Stimulated activated CD4-positive, alpha-beta T cell treated with anti-CD3 and anti-CD28 coated beads, Interleukin-12 subunit alpha, Interleukin-12 subunit beta, amount 100 ng/mL, for 48 hours (primary cell): ENCODE measurements around the gene FAM240A.

Source experiments
- DNase-seq, 3 donors: peaks; one replicate each; pipeline ENCODE4 v3.0.0-alpha.2; 2020; ENCODE audit warnings: low read depth in 2 of 3, low spot score in 1 of 3

FAM240A gene

DNA sequence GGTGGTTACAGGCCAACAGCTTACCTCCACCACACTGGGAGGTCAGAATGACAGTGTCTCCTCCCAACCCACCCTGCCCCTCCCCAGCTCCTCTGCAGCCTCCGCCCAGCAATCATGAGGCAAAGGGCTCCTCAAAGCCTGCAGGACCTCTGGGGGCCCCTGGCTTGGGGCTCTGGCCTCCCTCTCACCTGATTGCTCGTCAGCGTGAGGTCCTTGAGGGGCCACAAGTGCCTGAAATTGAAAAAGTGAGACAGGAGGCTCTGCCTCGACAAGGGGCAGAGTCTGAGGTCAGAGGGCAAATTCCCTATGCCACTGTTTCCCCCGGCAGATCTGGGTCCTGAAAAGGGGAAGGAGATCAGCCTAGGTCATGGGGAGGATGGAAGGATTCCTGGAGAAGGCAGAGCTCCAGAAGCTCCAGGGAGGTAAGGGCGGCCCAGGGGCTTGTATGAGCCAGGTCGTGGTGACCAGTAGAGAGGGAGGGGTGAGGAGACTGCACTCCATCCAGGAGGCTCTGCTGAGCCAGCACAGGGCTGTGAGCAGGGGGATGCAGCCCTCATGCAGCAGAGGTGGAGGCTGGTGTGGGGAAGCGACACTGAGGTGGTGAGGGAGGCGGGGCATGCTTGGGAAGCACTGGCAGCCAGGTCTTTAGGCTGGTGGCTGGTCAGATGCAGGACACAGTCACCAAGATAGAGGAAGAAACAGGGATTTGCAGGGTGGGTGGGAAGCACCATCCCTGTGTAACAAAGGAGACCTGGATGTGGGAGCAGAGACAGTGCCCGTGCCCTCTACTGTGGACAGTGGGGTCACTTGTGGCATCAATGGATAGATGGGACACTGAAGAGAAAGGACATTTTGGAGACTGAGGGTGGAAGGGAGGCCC, 61.1 kb downstream of the FAM240A start:
- DNase-seq: no peak

DNA sequence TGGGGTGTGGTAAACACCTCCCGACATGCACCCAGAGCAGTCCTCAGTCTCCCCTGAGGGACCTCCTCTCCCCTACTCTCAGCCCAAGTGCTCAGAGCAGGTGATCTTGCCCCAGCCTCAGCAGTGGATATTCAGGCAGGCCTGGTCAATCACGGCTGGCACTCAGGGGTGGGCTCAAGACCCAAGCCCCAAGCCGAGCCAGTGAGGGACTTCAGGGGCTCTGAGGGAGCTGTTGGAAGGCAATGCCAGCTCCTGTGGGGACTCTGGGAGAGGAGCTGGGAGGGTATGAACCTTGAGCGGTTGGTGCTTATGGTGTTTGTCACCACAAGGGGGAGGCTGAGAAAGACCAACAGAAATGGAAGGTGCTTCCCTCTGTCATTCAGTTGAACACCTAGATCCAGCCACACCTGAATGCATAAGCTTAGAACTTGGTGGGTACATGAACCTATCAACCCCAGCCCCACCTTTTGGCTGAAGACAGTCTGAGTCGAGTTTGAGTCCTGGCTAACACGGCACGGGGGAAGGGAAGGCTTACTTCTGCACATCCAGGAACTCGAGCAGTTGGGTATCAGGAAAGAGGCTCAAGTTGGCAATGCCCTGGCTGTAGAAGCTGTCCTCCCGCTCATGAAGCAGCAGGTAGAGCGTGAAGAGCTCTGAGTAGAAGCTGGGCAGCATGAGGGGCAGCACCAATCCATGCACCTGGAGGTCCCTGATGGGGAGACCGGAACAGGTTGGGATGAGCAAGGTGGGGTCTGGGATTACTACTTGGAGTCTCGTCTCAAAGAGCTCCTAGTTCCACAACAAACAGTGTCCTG, 61.9 kb downstream of the FAM240A start:
- DNase-seq: no peak

DNA sequence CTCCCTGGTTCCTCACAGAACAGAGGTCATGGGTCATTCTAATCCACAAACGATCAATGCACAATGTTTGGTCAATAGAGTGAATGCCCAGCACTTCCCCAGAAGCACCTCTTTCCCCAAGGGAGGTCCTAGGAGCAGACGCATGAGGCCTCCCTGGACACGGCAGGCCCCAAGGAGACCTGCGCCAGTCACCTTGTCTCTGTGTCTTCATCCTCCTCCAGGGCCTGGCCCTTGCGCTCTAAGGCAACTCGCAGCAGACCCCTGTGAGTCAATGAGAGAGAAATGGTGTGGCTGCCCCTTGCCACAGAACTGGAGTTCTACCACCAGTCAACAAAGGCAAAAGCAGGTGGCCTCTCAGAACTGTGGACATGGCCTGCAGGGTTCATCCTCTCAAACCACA, 63.1 kb downstream of the FAM240A start:
- no peak for DNase-seq
